Neural cell (in vitro differentiated cells): Measurements from ENCODE around the gene LSM8. TPM values are rescaled to one million over a fixed set of nuclear protein-coding genes. Genes with fewer than 3 reads are reported as not detected.

ENCODE experiments used
- H2AFZ ChIP-seq: fragments of 200-600, 300-800 bp; sonication (generic), shearing (Covaris generic); 2 replicates; pipeline ENCODE4 v1.6.0; 2014; ENCODE audit warnings: low read depth, mild to moderate bottlenecking, antibody characterized with exemption, low read length, moderate library complexity
- H3F3A ChIP-seq: fragments of 200-600 bp; shearing (Covaris generic); 2 replicates; pipeline ENCODE4 v1.6.1; 2016; ENCODE audit warnings: mild to moderate bottlenecking, moderate library complexity, mixed read lengths, antibody characterized with exemption, low read length; ENCODE audit not compliant: insufficient read depth, poor library complexity, severe bottlenecking
- H3K27ac ChIP-seq: fragments of 200-600, 300-800 bp; sonication (generic), shearing (Covaris generic); 2 replicates; pipeline ENCODE4 v1.5.1; 2014; ENCODE audit warnings: mild to moderate bottlenecking, low read length, moderate library complexity
- H3K27me3 ChIP-seq: fragments of 300-800, 200-600 bp; sonication (generic), shearing (Covaris generic); 2 replicates; pipeline ENCODE4 v1.6.0; 2014; ENCODE audit warnings: mild to moderate bottlenecking, low read depth, low read length, moderate library complexity; ENCODE audit not compliant: insufficient read depth
- H3K36me3 ChIP-seq: fragments of 300-800, 200-600 bp; sonication (generic), shearing (Covaris generic); 2 replicates; pipeline ENCODE4 v1.5.1; 2014; ENCODE audit warnings: mild to moderate bottlenecking, antibody characterized with exemption, low read length, moderate library complexity; ENCODE audit not compliant: insufficient read depth
- H3K4me2 ChIP-seq: fragments of 300-800, 200-600 bp; sonication (generic), shearing (Covaris generic); 2 replicates; pipeline ENCODE4 v1.6.0; 2014; ENCODE audit warnings: mild to moderate bottlenecking, low read length
- H3K4me3 ChIP-seq: fragments of 300-800, 200-600 bp; sonication (generic), shearing (Covaris generic); 2 replicates; pipeline ENCODE4 v1.5.1; 2014; ENCODE audit warnings: mild to moderate bottlenecking, low read length, moderate library complexity
- H3K79me2 ChIP-seq: fragments of 200-600 bp; shearing (Covaris generic); replicated peaks from 2 replicates; pipeline ENCODE4 v1.6.0; 2014; ENCODE audit warnings: mild to moderate bottlenecking, low read length, moderate library complexity; ENCODE audit not compliant: insufficient read depth
- H3K9ac ChIP-seq: fragments of 300-800, 200-600 bp; sonication (generic), shearing (Covaris generic); 2 replicates; pipeline ENCODE4 v1.6.1; 2016; ENCODE audit warnings: mild to moderate bottlenecking, low read length, mixed read lengths
- H3K9me2 ChIP-seq: fragments of 200-600 bp; shearing (Covaris generic); 2 replicates; pipeline ENCODE4 v1.6.1; 2016; ENCODE audit warnings: mild to moderate bottlenecking, low read length, mixed read lengths; ENCODE audit not compliant: insufficient read depth
- H3K9me3 ChIP-seq: fragments of 200-600, 300-800 bp; sonication (generic), shearing (Covaris generic); 2 replicates; pipeline ENCODE4 v1.6.1; 2016; ENCODE audit warnings: mild to moderate bottlenecking, mixed run types, low read length, moderate library complexity, mixed read lengths
- H4K20me1 ChIP-seq: fragments of 200-600 bp; shearing (Covaris generic); 2 replicates; pipeline ENCODE4 v1.6.1; 2016; ENCODE audit warnings: mild to moderate bottlenecking, mixed run types; ENCODE audit not compliant: insufficient read depth
- CTCF ChIP-seq: fragments of 450-650 bp; IDR thresholded peaks from 2 replicates; pipeline ENCODE4 v1.5.1; 2014; ENCODE audit warnings: antibody characterized with exemption, mild to moderate bottlenecking, moderate library complexity; ENCODE audit not compliant: poor library complexity, severe bottlenecking
- EP300 ChIP-seq: fragments of 450-650 bp; conservative IDR thresholded peaks from 2 replicates; pipeline ENCODE4 v1.6.1; 2014; ENCODE audit warnings: antibody characterized with exemption, mild to moderate bottlenecking, moderate library complexity; ENCODE audit not compliant: poor library complexity, severe bottlenecking
- EZH2 ChIP-seq: fragments of 200-600, 300-800 bp; shearing (Covaris generic), sonication (generic); IDR thresholded peaks from 2 replicates; pipeline ENCODE4 v1.6.1; 2014; ENCODE audit warnings: antibody characterized with exemption, low read length, borderline replicate concordance, mild to moderate bottlenecking; ENCODE audit not compliant: insufficient read depth, poor library complexity, severe bottlenecking
- MXI1 ChIP-seq: fragments of 450-650 bp; conservative IDR thresholded peaks from 2 replicates; pipeline ENCODE4 v1.6.1; 2014; ENCODE audit warnings: antibody characterized with exemption, mild to moderate bottlenecking; ENCODE audit not compliant: poor library complexity, severe bottlenecking
- POLR2AphosphoS5 ChIP-seq: IDR thresholded peaks from 2 replicates; pipeline ENCODE4 v1.6.1; 2012
- RAD21 ChIP-seq: fragments of 450-650 bp; conservative IDR thresholded peaks from 2 replicates; pipeline ENCODE4 v1.6.1; 2014; ENCODE audit warnings: antibody characterized with exemption, mild to moderate bottlenecking, moderate library complexity
- REST ChIP-seq: IDR thresholded peaks from 2 replicates; pipeline ENCODE4 v1.6.1; 2012; ENCODE audit warnings: borderline replicate concordance
- SMC3 ChIP-seq: fragments of 450-650 bp; conservative IDR thresholded peaks from 2 replicates; pipeline ENCODE4 v1.6.1; 2014; ENCODE audit warnings: antibody characterized with exemption, mild to moderate bottlenecking, moderate library complexity; ENCODE audit not compliant: poor library complexity
- TAF1 ChIP-seq: IDR thresholded peaks from 2 replicates; pipeline ENCODE4 v1.6.1; 2012; ENCODE audit warnings: low read depth
- polyA plus RNA-seq: library from polyadenylated mRNA; depleted of rRNA; stranded (reverse); fragments of >200 nt; gene quantifications from 2 replicates; pipeline ENCODE4 v1.2.3, GENCODE V29; 2014

The LSM8 gene
- polyA plus RNA-seq, 1 donor from 2014 or later = 157 TPM

- H3K4me2 ChIP-seq = no peak within 1 kb of the TSS
- H2AFZ ChIP-seq = no peak within 1 kb of the TSS
- no peaks in the 10 kb centered on the region for H3F3A ChIP-seq
- no peaks in the 10 kb centered on the region for H3K9me2 ChIP-seq
- no peak within 1 kb of the TSS for H3K27ac ChIP-seq
- no peak within 1 kb of the TSS for H3K9ac ChIP-seq
- H3K27me3 ChIP-seq = no peaks in the 10 kb centered on the region
- TF ChIP-seq CTCF (no peak), POLR2AphosphoS5 (no peak), REST (no peak), MXI1 (no peak), EP300 (no peak), RAD21 (no peak), TAF1 (no peak), SMC3 (no peak)
- H4K20me1 ChIP-seq = no peaks in the 10 kb centered on the region
- H3K36me3 ChIP-seq = no peaks in the 10 kb centered on the region
- no peak within 1 kb of the TSS for H3K4me3 ChIP-seq
- H3K9me3 ChIP-seq = no peaks in the 10 kb centered on the region
- no peaks in the 10 kb centered on the region for H3K79me2 ChIP-seq
Measured at GRCh38 chr7:118224521-118224920, 40.6 kb downstream of the LSM8 start, which contains the start of gene ANKRD7. TSS of gene ANKRD7 (plus strand) at chr7:118224704. CDS start at chr7:118224831, 127 bp downstream.

- Histone ChIP-seq H3K27ac (no peak overlapping the region), H4K20me1 (no peaks in the 10 kb centered on the region)
Measured at GRCh38 chr7:118232837-118233236, 48.9 kb downstream of the LSM8 start.

More at GRCh38 chr7:118232837-118233236, 48.9 kb downstream of the LSM8 start:
- no peaks in the 10 kb centered on the region for H3K36me3 ChIP-seq
- H3K9ac ChIP-seq = no peak overlapping the region
- no peak overlapping the region for H3K4me2 ChIP-seq
- H2AFZ ChIP-seq = no peak overlapping the region
- no peaks in the 10 kb centered on the region for H3K79me2 ChIP-seq
- H3K9me3 ChIP-seq = no peaks in the 10 kb centered on the region
- no peaks in the 10 kb centered on the region for H3K9me2 ChIP-seq
- H3K27me3 ChIP-seq = no peaks in the 10 kb centered on the region
- no peak for TF ChIP-seq EZH2
- TF ChIP-seq EP300 = no peak
- no peak for TF ChIP-seq RAD21
- no peak for TF ChIP-seq SMC3
- no peak for TF ChIP-seq POLR2AphosphoS5
- TF ChIP-seq MXI1 = no peak
- no peak for TF ChIP-seq CTCF
- H3K4me3 ChIP-seq = no peak overlapping the region
- H3F3A ChIP-seq = no peaks in the 10 kb centered on the region
